Left lung (tissue), 10 donors: ENCODE measurements around the gene NAALADL2. TPM values are rescaled to one million over a fixed set of nuclear protein-coding genes. Genes with fewer than 3 reads are reported as not detected.

Experiments
- ATAC-seq: fragments of 200-7000 bp; cut with Tn5 transposase; one replicate; pipeline ENCODE4 v1.9.1; 2020; ENCODE audit warnings: moderate library complexity
- DNase-seq, 4 donors: peaks; one replicate each; pipeline ENCODE4 v3.0.0-alpha.2; 2013 to 2020
- H3K27ac ChIP-seq, 2 donors: fragments of 200-600 bp; sonication (generic) in 1 of 2; one replicate each; pipeline versions ENCODE4 v1.5.0 to v1.8.0; 2020 to 2021
- H3K27me3 ChIP-seq, 2 donors: fragments of 200-600 bp; sonication (generic) in 1 of 2; one replicate each; pipeline versions ENCODE4 v1.5.0 to v1.8.0; 2020 to 2021
- H3K36me3 ChIP-seq, 2 donors: fragments of 200-600 bp; sonication (generic) in 1 of 2; one replicate each; pipeline versions ENCODE4 v1.5.0 to v1.8.0; 2020 to 2021
- H3K4me1 ChIP-seq, 2 donors: fragments of 200-600 bp; one replicate each; pipeline ENCODE4 v1.8.0; 2021
- H3K4me3 ChIP-seq, 2 donors: fragments of 200-600 bp; sonication (generic) in 1 of 2; one replicate each; pipeline versions ENCODE4 v1.5.0 to v1.8.0; 2020 to 2021; ENCODE audit warnings: mild to moderate bottlenecking in 1 of 2
- H3K9me3 ChIP-seq, 2 donors: fragments of 200-600 bp; sonication (generic) in 1 of 2; one replicate each; pipeline versions ENCODE4 v1.5.0 to v1.8.0; 2020 to 2021
- CTCF ChIP-seq, 2 donors: fragments of 200-600 bp; sonication (generic) in 1 of 2; IDR thresholded peaks; one replicate each; pipeline versions ENCODE4 v1.5.0 to v1.8.0; 2021; ENCODE audit warnings: antibody characterized with exemption in 2 of 2
- intact Hi-C, 2 donors: fragments of 100-400 bp; cut with DNase I; formaldehyde crosslinking; loops; one replicate each; pipeline versions ENCODE4 v1.11.2 to v1.14.2; 2022
- polyA plus RNA-seq, 6 donors: library from polyadenylated mRNA; unstranded; fragments of 120-200 nt; gene quantifications; one replicate each; pipeline ENCODE4 v1.2.1, GENCODE V29; 2013; ENCODE audit not compliant: insufficient read length in 6 of 6
- total RNA-seq, 2 donors: library from RNA; stranded (reverse); fragmentation: NEBNext Ultra II Directional; extraction: Animal tissue kit (Norgen Biotek cat#: 25700); gene quantifications; one replicate each; pipeline ENCODE4 v1.2.1, GENCODE V29; 2021
- donor health status: DM: no; HTN: yes; CAD: no.
- donor health status: DM: no; HTN: no; CAD: no.

NAALADL2 gene
- total and polyA plus RNA-seq, 8 donors, result 9.8 to 23.3 (median 17.8) TPM

GRCh38 chr3:175646865-175647264 is 787.7 kb downstream of the NAALADL2 start:
- no peak for TF ChIP-seq CTCF (IDR thresholded peaks at IDR 0.05)
- Histone ChIP-seq H3K4me3 (no peak overlapping the region), H3K36me3 (no peaks in the 10 kb centered on the region), H3K9me3 (peaks cover 0 to 6% of the 10 kb centered on the region in 2 donors), H3K27me3 (no peaks in the 10 kb centered on the region), H3K4me1 (no peaks in the 10 kb centered on the region), H3K27ac (no peak overlapping the region)
- intact Hi-C loops, result no loop called here
- DNase-seq (no peak), ATAC-seq (no peak)

- intact Hi-C loops, result no loop called here
- DNase-seq (no peak), ATAC-seq (no peak)
- no peaks in the 10 kb centered on the region for H3K36me3 ChIP-seq
- H3K4me3 ChIP-seq, result no peak overlapping the region
- H3K27ac ChIP-seq, result no peak overlapping the region
- H3K4me1 ChIP-seq, result no peaks in the 10 kb centered on the region
- H3K9me3 ChIP-seq, result no peaks in the 10 kb centered on the region
- no peak for TF ChIP-seq CTCF (IDR thresholded peaks at IDR 0.05)
- no peaks in the 10 kb centered on the region for H3K27me3 ChIP-seq
Measured at GRCh38 chr3:175648899-175649298, 789.8 kb downstream of the NAALADL2 start.

GRCh38 chr3:175651716-175652115 is 792.6 kb downstream of the NAALADL2 start:
- ATAC-seq (no peak), DNase-seq (no peak)
- no peak for TF ChIP-seq CTCF (IDR thresholded peaks at IDR 0.05)
- Histone ChIP-seq H3K27me3 (no peaks in the 10 kb centered on the region), H3K36me3 (no peaks in the 10 kb centered on the region), H3K4me3 (no peak overlapping the region), H3K27ac (no peak overlapping the region), H3K4me1 (no peaks in the 10 kb centered on the region), H3K9me3 (no peaks in the 10 kb centered on the region)
- intact Hi-C loops, result no loop called here

GRCh38 chr3:175655351-175655750 is 796.2 kb downstream of the NAALADL2 start:
- Histone ChIP-seq H3K9me3 (no peaks in the 10 kb centered on the region), H3K4me3 (no peak overlapping the region), H3K27ac (no peak overlapping the region), H3K36me3 (no peaks in the 10 kb centered on the region), H3K27me3 (no peaks in the 10 kb centered on the region), H3K4me1 (no peaks in the 10 kb centered on the region)
- no peak for DNase-seq
- intact Hi-C loops, result no loop called here
- ATAC-seq, result no peak
- no peak for TF ChIP-seq CTCF (IDR thresholded peaks at IDR 0.05)

- no peak overlapping the region for H3K27ac ChIP-seq
- H3K4me3 ChIP-seq, result no peak overlapping the region
- no peaks in the 10 kb centered on the region for H3K27me3 ChIP-seq
- no peaks in the 10 kb centered on the region for H3K9me3 ChIP-seq
- intact Hi-C loops, result no loop called here
- DNase-seq (no peak), ATAC-seq (no peak)
- no peaks in the 10 kb centered on the region for H3K36me3 ChIP-seq
- H3K4me1 ChIP-seq, result no peaks in the 10 kb centered on the region
- TF ChIP-seq CTCF (IDR thresholded peaks at IDR 0.05), result no peak
Measured at GRCh38 chr3:175656461-175656860, 797.3 kb downstream of the NAALADL2 start.
